Measurements from ENCODE around the gene TGM2.

GRCh38 chr20:38129248-38129865, 35.7 kb downstream of the TGM2 start:
- no peak for TF ChIP-seq POLR2A (IDR thresholded peaks at IDR 0.05; ENCODE audit: extremely low read depth, insufficient read length)
- no peak for TF ChIP-seq CTCF (IDR thresholded peaks at IDR 0.05; ENCODE audit: low read depth, low read length)
- TF ChIP-seq MAX (IDR thresholded peaks at IDR 0.05; ENCODE audit: low read depth, low read length) = no peak

Measured in NB4 (cell line).